ENCODE measurements around the gene MXD4.
A peak's percentile ranks its signal among the peaks of the same experiment; 100 is the strongest.
"Not testable (repeated sequence)": the region's sequence is repeated elsewhere in the genome, so short reads cannot be mapped to it uniquely, and the experiment has no call there.

MXD4 gene

DNA sequence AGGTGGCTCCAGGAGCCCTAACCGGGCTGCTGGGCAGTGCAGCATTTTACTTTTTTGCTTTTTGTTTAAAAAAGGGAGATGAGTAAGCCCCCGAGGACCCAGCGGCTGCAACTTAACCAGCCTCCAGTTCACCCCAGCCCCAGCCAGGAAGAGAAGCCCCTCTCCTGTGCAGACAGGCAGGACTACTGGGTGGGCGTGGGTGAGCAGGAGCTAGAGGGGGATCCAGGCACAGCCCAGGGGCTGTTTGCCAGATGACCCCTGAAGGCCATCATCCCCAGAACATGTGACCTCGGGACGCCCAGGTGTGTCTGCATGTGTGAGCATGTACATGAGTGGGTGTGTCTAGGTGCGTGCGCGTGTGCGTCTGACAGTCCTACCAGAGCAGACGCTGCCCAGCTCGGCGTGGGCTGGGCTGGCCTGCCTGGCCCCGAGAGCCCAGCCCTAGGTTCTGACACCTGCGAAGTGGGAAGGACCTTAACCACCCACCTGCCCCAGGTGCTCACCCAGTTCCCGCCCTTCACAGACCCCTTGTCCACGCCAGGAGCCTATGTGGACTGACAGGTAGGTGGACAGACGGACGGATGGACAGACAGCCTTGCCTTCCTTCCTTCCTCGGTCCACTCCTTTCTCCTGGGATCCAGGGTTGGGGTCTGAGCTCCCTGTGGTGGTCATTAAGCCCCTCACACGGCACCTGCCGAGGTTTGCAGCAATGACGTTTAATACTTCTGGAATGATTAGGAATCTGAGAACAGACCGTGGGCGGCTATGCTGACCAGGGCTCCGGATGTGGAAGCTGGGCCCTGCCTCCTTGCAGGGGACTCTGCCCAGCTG is 12.2 kb downstream of the MXD4 start:
- DNase-seq: no peak

DNA sequence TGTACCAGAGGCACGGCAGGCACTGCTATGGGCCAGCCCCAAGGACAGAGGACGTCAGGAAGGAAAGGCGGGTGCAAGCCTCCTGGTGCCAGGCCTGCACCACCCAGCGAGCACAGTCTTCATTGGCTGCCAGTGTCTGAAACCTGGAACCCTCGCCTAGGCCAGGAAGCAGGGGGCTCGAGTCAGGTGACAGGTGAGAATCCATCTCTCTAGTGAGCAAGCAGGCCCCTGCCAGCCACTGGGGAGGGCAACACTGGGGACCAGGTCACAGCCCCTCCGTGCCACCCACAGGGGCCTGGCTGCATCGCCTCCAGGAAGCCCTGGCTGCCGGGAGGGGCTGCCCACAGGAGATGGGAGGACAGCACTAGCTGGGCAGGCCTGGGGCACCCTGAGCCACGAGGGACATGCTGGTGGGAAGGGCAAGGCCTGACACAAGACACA is 13.1 kb downstream of the MXD4 start:
- no peak for DNase-seq

- DNase-seq: no peak
These were observed 13.7 kb downstream of the MXD4 start for GRCh38 chr4:2248044-2248780.

- no peak for DNase-seq
These were observed 14.5 kb downstream of the MXD4 start for GRCh38 chr4:2247128-2248043.

DNA sequence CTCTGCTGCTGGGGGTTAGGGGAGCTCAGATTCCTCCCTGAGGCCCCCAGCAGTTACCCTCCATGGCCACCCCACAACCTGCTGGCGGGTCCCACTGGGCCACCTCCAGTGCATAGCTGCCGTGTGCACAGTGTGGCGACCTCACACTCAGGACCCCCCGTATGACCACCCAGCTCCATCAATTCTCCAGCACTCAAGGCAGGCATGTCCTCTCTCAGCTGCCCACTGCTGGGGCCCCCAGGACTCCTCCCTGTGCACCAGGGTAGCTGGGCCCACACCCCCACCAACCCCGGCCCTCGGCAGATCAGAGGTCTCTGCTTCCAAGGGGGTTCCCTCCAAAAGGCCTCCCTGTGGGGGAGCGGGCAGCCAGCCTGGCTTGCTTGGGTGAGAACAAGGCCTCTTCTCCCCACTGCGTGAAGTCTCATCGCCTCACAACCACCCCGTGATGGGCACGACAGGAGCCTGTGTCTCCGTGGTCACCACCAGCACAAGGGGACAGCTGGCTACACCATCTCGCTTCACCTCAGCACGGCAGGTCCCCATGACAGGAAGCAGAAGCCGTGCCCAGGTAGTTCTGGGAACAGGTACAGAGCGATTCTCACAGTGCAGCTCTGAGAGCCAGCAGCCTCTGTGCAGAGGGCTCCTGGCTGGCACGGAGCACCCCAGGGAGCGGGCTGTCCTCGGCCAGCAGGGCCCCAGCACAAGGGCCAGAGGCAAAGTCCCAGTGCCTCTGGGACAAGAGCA is 15.4 kb downstream of the MXD4 start:
- DNase-seq: no peak

- DNase-seq: no peak
These were observed 16.1 kb downstream of the MXD4 start for GRCh38 chr4:2245787-2246275.

DNA sequence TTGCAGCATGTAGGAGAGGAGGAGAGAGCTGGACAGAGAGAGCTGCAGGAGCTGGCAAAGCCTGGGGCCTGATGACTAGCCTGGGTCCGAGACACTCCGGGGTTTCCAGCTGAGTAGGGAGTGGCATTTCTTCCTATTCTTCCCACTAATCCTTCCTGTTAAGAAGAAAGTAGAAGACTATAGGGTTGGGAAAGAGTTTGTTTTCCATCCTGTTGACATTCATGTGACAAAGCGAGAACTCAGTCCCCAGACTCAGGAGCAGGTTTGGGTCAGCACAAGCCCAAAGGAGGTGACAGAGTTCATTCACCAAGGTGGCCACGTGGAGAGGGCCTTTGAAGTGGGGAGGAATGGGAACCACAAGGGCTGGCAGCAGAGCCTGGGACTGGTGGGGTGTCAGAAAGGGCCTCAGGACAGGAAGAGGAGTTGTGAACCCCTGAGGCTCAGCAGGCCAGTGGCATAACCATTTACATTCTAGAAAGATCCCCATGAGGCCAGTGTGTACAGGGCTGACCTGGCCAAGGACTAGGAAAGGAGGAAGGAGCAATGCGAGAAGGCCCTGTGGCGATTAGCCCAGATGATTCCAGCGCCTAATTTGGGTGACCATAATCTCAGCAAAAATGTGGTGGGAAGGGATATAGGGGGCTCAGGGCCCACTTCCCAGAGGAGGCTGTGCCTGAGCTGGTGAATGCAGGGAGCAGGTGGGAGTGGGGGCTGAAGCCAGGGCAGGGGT is 16.7 kb downstream of the MXD4 start:
- no peak for DNase-seq

DNA sequence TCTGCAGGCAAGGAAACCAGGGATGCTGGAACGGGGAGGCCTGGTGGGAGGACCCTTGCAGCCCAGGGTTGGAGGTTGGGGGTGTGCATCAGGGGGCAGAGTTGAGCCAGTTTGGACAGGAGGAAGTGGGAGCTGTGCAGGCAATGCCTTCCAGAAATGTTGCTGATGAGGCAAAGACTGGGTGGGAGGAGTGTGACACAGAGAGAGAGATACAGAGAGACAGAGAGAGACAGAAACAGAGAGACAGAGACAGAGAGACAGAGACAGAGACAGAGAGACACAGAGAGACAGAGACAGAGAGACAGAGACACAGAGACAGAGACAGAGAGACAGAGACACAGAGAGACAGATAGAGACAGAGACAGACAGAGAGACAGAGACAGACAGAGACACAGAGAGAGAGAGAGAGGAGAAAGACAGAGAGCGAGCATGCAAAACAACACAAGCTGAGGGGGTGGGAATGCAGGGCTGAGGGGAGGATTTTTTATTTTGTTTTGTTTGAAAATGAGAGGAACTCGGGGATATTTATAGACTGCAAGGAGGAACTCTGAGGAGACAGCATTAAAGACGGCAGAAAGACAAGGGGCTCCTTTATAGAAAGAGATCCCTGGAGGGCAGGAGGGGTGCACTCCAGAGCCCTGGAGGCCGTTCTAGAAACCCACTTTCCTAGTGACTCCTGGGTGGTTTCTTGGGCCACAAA is 18.1 kb downstream of the MXD4 start:
- no peak for DNase-seq

- peak; percentile 84 for DNase-seq
These were observed 20.2 kb downstream of the MXD4 start, which contains the start of the genes HAUS3 and POLN for GRCh38 chr4:2241410-2242353. TSS of gene HAUS3 (minus strand) at chr4:2242121. CDS start at chr4:2240946, 1,175 bp downstream. TSS of gene POLN (minus strand) at chr4:2242121. CDS start at chr4:2229231, 12,890 bp downstream.

DNA sequence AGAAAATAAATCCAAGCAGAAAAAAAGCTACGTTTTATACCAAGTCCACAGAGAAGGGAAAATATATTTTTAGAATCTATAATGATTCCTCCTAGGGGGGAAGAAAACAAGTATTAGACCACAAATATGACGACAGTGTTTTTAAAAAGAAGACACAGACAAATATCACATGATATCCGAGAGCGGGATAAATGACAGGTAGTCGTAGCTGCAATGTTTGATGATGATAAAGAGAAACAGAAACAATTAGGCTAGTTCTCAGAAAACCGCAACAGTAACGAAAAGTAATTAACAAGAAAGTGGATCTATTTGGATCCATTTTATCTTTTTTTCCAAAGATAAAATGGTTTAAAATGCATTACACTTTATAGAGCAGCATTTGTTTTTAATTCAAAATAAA is 20.9 kb downstream of the MXD4 start:
- no peak for DNase-seq

DNA sequence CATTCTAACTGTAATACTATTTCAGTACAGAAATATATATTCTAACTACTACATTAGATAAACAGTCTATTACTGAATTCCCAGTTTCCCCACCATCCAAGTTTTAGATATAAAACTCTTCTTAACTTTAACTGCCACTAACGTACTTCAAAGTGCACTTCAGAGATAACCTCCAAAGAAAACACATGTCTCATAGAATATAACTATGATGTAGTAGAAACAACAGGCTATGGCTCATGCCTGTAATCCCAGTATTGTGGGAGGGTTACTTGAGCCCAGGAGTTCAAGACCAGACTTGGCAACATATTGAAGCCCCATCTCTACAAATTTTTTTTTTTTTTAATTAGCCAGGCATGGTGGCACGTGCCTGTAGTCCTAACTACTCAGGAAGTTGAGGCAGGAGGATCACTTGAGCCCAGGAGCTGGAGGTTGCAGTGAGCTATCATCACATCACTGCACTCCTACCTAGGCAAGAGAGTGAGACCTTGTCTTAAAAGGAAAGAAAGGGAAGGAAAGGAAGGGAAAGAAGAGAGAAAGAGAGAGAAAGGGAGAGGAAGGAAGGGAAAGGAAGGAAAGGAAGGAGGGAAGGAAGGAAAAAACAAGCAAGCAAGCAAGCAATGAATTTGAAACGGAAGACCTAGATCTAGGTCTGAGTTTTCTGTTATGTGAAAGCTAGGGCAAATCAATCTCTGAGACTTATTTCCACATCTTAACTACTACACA is 24.8 kb downstream of the MXD4 start:
- DNase-seq: no peak

GRCh38 chr4:2231082-2231481 is 30.8 kb downstream of the MXD4 start:
- no peak for DNase-seq

- no peak for DNase-seq
These were observed 35.6 kb downstream of the MXD4 start for GRCh38 chr4:2226261-2226660.

GRCh38 chr4:2222838-2223237 is 39.1 kb downstream of the MXD4 start:
- DNase-seq: no peak

DNA sequence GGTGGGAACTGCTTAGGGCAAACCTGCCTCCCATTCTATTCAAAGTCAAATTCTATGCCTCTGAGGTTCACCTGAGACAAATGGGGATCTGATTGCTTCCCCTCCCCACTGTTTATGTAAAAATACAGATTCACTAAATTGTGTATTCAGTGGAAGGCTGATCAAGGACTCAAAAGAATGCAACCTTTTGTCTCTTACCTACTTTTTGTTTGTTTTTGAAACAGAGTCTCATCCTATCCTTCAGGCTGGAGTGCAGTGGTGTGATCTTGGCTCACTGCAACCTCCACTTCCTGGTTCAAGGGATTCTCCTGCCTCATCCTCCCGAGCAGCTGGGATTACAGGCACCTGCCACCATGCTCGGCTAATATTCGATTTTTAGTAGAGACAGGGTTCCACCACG is 40.5 kb downstream of the MXD4 start:
- not testable (repeated sequence) for DNase-seq

- DNase-seq: peak; percentile 51
These were observed 41.8 kb downstream of the MXD4 start for GRCh38 chr4:2220016-2220630.

DNA sequence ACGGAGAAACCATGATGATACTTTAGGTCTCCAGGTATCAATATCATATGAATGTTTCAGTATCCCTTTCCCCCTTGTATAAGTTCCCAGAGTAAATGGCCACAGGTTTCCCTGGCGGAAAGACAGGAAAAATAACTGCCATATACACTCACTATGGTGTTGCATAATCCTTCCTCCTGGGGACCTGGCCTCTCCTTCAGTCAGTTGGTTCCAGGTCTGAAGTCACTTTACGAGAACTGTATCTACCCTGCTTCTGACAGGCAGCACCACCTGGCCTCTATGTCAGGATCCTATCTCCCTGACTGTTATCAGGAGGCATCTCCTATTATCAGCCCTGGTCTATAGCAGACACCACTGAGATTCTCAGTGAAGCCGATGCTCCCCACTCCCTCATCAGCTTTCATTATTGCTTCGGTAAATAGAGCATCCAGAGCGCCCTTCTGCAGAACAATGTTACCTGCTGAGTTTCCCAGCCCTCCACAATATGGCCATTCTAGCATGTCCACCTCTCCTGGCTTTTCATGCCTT is 42.6 kb downstream of the MXD4 start:
- DNase-seq: no peak

- DNase-seq: no peak
These were observed 43.5 kb downstream of the MXD4 start for GRCh38 chr4:2218436-2218835.
